ENCODE data around the gene KHDC1L.

The KHDC1L gene

DNA sequence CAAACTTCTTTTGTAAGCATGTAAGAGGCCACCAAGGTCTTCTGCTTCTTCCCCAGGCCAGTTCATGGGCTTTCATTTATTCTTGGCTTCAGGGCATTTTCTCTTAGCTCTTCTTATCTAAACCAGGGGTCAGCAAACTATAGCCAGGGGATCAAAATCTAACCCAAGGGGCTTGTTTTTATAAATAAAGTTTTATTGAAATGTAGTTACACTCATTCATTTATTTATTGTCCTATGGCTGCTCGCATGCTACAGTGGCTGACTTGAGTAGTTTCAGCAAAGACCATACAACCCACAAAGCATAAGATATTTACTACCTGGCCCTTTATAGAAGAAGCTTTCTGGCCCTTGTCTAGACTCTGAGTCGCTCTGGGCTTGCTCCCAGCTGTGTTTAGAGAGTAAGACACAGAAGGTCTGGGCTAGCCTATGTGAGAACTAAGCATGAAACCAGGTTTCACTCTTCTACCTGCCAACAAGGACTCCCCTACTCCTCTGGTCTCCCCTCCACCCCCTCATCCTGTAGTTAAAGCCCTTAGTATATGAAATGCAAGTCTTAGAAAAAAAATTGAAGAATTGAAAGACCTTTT is 43.2 kb downstream of the KHDC1L start:
- no peak for DNase-seq (ENCODE audit: low read depth)
- TF ChIP-seq, protein P1, sequence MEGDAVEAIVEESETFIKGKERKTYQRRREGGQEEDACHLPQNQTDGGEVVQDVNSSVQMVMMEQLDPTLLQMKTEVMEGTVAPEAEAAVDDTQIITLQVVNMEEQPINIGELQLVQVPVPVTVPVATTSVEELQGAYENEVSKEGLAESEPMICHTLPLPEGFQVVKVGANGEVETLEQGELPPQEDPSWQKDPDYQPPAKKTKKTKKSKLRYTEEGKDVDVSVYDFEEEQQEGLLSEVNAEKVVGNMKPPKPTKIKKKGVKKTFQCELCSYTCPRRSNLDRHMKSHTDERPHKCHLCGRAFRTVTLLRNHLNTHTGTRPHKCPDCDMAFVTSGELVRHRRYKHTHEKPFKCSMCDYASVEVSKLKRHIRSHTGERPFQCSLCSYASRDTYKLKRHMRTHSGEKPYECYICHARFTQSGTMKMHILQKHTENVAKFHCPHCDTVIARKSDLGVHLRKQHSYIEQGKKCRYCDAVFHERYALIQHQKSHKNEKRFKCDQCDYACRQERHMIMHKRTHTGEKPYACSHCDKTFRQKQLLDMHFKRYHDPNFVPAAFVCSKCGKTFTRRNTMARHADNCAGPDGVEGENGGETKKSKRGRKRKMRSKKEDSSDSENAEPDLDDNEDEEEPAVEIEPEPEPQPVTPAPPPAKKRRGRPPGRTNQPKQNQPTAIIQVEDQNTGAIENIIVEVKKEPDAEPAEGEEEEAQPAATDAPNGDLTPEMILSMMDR (IDR thresholded peaks at IDR 0.05; ENCODE audit: low read depth, low read length, missing control alignments), result no peak
- in situ Hi-C loops (cut with HindIII; ENCODE audit: low sequenced_read_pairs), result loop anchor here (5.0 kb wide), 1 partner anchor 55 kb away; no protein-coding TSS in a partner anchor
- no peak overlapping the region for H3K4me3 ChIP-seq (ENCODE audit: low read depth, low read length)

DNA sequence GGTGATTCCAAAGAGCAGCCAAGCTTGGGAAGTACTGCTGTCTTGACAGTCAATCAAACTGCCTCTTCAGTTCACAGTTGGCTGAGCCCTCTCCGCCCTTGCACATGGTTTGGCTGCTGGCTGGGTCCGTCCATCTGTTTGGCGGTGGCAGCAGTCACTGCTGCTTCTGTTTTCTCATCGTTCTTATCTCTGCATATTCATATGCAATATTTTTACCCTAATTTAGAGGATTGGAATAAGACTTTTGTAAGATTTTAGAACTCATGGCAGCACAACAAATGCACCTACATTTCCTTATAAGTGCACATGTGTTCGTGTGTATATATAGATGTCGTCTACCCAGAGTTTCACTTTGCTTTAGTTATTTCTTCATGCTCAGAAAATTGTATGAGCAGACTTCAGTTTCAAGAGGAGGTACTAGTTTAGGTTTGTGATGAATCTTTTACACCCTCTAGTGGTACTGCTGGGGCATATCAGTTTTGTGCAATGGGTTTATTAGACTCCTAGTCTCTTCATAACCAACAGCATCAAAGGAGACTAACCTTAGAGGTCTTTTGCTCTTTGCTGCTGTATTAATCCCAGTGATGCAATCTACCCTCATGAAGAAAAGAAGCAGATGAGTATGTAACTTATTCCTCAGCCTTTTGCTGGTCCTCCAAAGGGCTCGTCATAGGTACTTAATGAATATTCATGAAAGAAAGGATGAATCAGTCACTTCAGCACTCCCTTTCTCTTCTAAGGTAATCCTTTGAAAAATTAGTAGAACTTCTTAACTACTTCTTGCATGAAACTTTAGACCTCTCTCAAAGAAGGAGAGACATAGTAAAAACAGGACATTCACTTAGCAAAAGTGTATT is 44.3 kb downstream of the KHDC1L start:
- DNase-seq (ENCODE audit: low read depth), result peak; percentile 69
- in situ Hi-C loops (cut with HindIII; ENCODE audit: low sequenced_read_pairs), result loop anchor here (5.0 kb wide), 1 partner anchor 54 kb away; no protein-coding TSS in a partner anchor
- TF ChIP-seq, protein P1 (IDR thresholded peaks at IDR 0.05; ENCODE audit: low read depth, low read length, missing control alignments), result peak; percentile 79
- H3K4me3 ChIP-seq (ENCODE audit: low read depth, low read length), result peak overlapping the region; percentile 33

DNA sequence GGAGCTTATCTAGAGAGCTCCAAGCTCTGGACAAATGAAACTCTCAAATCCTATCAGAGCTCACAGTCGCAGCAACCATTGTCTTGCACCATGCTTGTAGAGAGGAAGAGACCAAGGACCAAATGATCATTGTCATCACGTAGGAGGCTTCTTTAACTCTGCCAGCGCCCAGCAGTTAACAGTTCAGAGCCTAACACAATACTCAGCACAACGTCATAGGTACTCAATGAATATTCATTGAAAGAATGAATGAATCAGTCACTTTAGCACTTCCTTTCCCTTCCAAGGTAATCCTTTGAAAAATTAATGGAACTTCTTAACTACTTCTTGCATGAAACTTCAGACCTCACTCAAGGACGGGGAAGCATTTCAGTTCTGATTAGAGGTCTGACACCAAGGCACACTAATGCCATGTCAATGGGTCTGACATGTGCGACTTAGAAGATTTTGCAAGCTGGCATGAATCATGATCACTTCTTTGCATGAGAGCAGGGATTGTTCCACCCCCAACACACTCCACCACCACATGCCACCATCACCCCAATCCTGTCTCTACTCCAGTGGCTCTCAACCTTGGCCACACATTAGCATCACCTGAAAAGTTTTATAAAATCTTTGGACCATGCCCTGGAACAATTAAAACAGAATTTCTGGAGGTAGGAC is 45.1 kb downstream of the KHDC1L start:
- in situ Hi-C loops (cut with HindIII; ENCODE audit: low sequenced_read_pairs), result loop anchor here (5.0 kb wide), 1 partner anchor 53 kb away; no protein-coding TSS in a partner anchor
- DNase-seq (ENCODE audit: low read depth), result no peak
- TF ChIP-seq, protein P1 (IDR thresholded peaks at IDR 0.05; ENCODE audit: low read depth, low read length, missing control alignments), result no peak
- H3K4me3 ChIP-seq (ENCODE audit: low read depth, low read length), result peak overlapping the region; percentile 33

DNA sequence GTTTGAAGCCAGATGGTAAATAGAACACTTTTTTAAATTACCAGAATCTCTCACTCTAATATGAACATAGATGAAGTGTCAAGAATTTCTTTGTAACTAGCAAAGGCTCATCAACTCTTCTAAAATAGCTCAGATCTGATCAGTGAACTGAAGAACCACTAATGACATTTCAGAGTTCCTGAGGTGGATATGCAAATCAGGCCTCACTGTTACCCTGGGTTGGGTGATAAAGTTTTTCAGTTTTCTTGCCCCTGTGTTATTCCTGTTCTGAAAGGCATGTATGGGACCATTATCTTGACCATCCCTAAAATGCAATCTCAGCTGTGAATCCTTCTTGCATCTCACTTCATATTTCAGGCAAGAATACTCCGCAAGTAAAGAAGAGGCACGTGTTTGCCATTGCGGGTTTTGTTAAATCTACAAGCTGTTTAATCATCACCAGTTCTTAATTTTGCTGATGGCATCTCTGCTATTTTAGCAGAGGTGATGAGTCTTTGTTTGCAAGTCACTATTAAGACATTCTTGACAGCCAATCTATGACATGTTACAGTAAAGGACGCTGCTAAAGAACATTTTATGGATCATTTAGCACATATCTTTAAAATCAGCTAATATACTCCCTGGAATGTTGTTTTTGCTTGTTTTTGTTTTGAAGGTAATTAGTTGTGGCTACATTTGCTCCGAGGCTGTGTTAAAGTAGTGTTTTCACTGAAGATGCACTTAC is 47.9 kb downstream of the KHDC1L start:
- DNase-seq (ENCODE audit: low read depth), result no peak
- in situ Hi-C loops (cut with HindIII; ENCODE audit: low sequenced_read_pairs), result no loop called here
- TF ChIP-seq, protein P1 (IDR thresholded peaks at IDR 0.05; ENCODE audit: low read depth, low read length, missing control alignments), result no peak
- H3K4me3 ChIP-seq (ENCODE audit: low read depth, low read length), result no peak overlapping the region

DNA sequence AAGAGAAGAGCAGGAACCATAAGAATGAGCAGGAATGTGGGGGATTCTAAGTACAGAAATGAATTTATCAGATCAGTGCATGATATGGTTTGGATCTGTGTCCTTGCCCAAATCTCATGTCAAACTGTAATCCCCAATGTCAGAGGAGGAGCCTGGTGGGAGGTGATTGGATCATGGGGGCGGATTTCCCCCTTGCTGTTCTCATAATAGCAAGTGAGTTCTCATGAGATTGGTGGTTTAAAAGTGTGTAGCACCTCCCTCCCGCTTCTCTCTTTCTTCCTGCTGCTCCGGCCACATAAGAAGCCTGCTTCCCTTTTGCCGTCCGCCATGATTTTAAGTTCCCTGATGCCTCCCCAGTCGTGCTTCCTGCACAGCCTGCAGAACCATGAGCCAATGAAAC is 49.2 kb downstream of the KHDC1L start:
- in situ Hi-C loops (cut with HindIII; ENCODE audit: low sequenced_read_pairs), result no loop called here
- TF ChIP-seq, protein P1 (IDR thresholded peaks at IDR 0.05; ENCODE audit: low read depth, low read length, missing control alignments), result no peak
- no peak overlapping the region for H3K4me3 ChIP-seq (ENCODE audit: low read depth, low read length)
- DNase-seq (ENCODE audit: low read depth), result no peak

DNA sequence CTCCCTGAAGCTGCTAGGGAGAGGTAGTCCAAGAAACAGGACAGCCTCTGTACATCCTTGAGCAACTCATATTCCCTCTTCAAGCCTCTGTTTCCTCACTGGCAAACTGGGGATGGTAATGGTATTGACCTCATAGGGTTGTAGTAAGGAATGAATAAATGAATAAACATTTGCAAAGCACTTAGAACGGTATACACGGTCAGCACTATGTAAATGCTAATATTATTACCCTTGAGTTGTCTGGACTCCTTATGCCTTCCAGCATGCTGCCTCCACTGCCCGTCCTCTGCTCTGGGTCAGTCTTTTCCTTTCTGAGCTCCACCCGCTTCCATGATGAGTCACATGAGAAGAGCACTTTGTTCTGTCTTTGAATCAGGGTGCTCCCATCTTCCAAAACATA is 50.6 kb downstream of the KHDC1L start:
- in situ Hi-C loops (cut with HindIII; ENCODE audit: low sequenced_read_pairs), result no loop called here
- TF ChIP-seq, protein P1 (IDR thresholded peaks at IDR 0.05; ENCODE audit: low read depth, low read length, missing control alignments), result no peak
- DNase-seq (ENCODE audit: low read depth), result no peak
- H3K4me3 ChIP-seq (ENCODE audit: low read depth, low read length), result no peak overlapping the region
